HG03432 (cell line): Measurements from ENCODE around the gene BPI.
"Not testable (repeated sequence)": the region's sequence is repeated elsewhere in the genome, so short reads cannot be mapped to it uniquely, and the experiment has no call there.

Experiments used
- ATAC-seq: cut with Tn5 transposase; IDR thresholded peaks from one replicate; pipeline ENCODE4 v1.9.1; 2021; ENCODE audit warnings: mild to moderate bottlenecking, moderate library complexity; ENCODE audit not compliant: unreplicated experiment

The BPI gene

GRCh38 chr20:38302786-38303185 lies 1.2 kb upstream of the BPI start:
- no peak for ATAC-seq

- no peak for ATAC-seq
These were observed 990 bp downstream of the BPI start for GRCh38 chr20:38304845-38305447.

- no peak for ATAC-seq
These were observed 1.6 kb downstream of the BPI start for GRCh38 chr20:38305541-38305940.

GRCh38 chr20:38306379-38306778 lies 2.4 kb downstream of the BPI start:
- no peak for ATAC-seq

GRCh38 chr20:38307371-38308046 lies 3.6 kb downstream of the BPI start:
- no peak for ATAC-seq

- ATAC-seq = no peak
These were observed 4.1 kb downstream of the BPI start for GRCh38 chr20:38308047-38308438.

- ATAC-seq = no peak
These were observed 4.5 kb downstream of the BPI start for GRCh38 chr20:38308447-38308846.

GRCh38 chr20:38311091-38311490 lies 7.1 kb downstream of the BPI start:
- no peak for ATAC-seq

GRCh38 chr20:38311491-38311890 lies 7.5 kb downstream of the BPI start:
- ATAC-seq = no peak

GRCh38 chr20:38313676-38314075 lies 9.7 kb downstream of the BPI start:
- no peak for ATAC-seq

GRCh38 chr20:38314350-38314749 lies 10.4 kb downstream of the BPI start:
- not testable (repeated sequence) for ATAC-seq

GRCh38 chr20:38315290-38315966 lies 11.5 kb downstream of the BPI start:
- no peak for ATAC-seq

GRCh38 chr20:38316341-38316740 lies 12.4 kb downstream of the BPI start:
- no peak for ATAC-seq

GRCh38 chr20:38317422-38317821 lies 13.5 kb downstream of the BPI start:
- ATAC-seq = no peak

GRCh38 chr20:38320221-38320620 lies 16.3 kb downstream of the BPI start:
- no peak for ATAC-seq

GRCh38 chr20:38321959-38322598 lies 18.1 kb downstream of the BPI start:
- ATAC-seq = no peak

- ATAC-seq = no peak
These were observed 20.2 kb downstream of the BPI start for GRCh38 chr20:38324159-38324558.

- ATAC-seq = no peak
These were observed 21.2 kb downstream of the BPI start for GRCh38 chr20:38325167-38325566.

GRCh38 chr20:38325905-38326304 lies 21.9 kb downstream of the BPI start:
- no peak for ATAC-seq

- ATAC-seq = no peak
These were observed 22.4 kb downstream of the BPI start for GRCh38 chr20:38326309-38326708.

- ATAC-seq = no peak
These were observed 26.7 kb downstream of the BPI start for GRCh38 chr20:38330638-38331037.

- no peak for ATAC-seq
These were observed 27.3 kb downstream of the BPI start for GRCh38 chr20:38331245-38331644.
